Neutrophil (primary cell): ENCODE results near the gene PTK6.

ENCODE experiments used
- H3K27ac ChIP-seq: fragments of 200-600 bp; sonication (generic); 2 replicates; pipeline ENCODE4 v1.5.1; 2016; ENCODE audit warnings: mild to moderate bottlenecking, moderate library complexity
- H3K27me3 ChIP-seq: fragments of 200-600 bp; sonication (generic); 2 replicates; pipeline ENCODE4 v1.6.0; 2016; ENCODE audit warnings: mild to moderate bottlenecking
- H3K36me3 ChIP-seq: fragments of 200-600 bp; sonication (generic); 2 replicates; pipeline ENCODE4 v1.5.1; 2017
- H3K4me1 ChIP-seq, 2 experiments: fragments of 200-600 bp in 1 of 2; sonication (generic) in 1 of 2; 1 replicate in 1 of 2; 2 replicates in 1 of 2; pipeline versions ENCODE4 v1.5.1 to v1.6.1; 2013 to 2016; ENCODE audit warnings: low read depth in 1 of 2, low read length in 1 of 2, mild to moderate bottlenecking in 1 of 2, moderate library complexity in 1 of 2; ENCODE audit not compliant: control insufficient read depth in 1 of 2, insufficient read depth in 1 of 2
- H3K4me3 ChIP-seq, 2 experiments: fragments of 200-600 bp in 1 of 2; sonication (generic) in 1 of 2; 1 replicate in 1 of 2; 2 replicates in 1 of 2; pipeline ENCODE4 v1.5.1; 2013 to 2016; ENCODE audit warnings: low read depth in 1 of 2, low read length in 1 of 2, mild to moderate bottlenecking in 1 of 2, moderate library complexity in 1 of 2
- H3K9me3 ChIP-seq: fragments of 200-600 bp; sonication (generic); 2 replicates; pipeline ENCODE4 v1.5.1; 2016
- TF ChIP-seq, protein P1 (sequence below): fragments of 200-600 bp; sonication (generic); IDR thresholded peaks from 2 replicates; pipeline ENCODE4 v1.5.1; 2016; ENCODE audit warnings: antibody characterized with exemption

Gene PTK6

DNA sequence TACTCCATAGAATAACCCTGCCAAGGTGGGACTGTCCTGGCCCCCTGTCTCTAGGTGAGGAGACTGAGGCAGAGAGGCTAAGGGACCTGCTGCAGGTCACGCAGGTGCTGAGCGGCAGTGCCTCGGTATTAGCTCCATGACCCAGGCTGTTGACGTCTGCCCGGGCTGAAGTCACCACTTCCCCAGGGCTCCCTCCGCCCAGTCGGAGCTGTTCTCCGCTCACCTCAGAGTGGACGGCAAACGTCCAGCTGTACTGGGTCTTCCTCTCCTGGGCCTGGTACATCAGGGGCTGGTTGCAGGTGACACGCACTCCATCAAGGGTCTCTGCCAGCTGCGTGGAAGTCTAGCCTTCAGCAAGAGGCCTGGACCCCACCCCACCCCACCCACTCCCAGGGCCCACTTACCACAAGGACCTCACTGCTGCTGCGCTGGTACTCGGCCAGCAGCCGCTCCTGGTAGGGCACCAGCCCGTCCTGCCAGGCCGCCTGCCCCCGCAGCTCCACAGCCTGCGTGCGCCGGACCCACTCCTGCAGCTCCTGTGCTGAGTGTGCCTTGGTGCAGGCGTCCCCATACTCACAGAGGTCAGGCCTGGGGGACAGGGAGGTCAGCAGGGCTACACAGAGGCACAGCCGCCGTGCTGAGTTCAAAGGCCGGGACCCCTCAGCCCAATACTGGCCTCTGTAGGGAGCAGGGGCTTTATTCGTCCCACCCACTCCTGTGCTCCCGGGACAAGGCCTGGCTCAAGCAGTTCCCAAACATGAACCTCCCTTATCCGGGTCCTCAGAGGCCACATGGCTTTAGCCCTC, 33.3 kb upstream of the PTK6 start:
- peak overlapping the region; percentile 6 for H3K27ac ChIP-seq

DNA sequence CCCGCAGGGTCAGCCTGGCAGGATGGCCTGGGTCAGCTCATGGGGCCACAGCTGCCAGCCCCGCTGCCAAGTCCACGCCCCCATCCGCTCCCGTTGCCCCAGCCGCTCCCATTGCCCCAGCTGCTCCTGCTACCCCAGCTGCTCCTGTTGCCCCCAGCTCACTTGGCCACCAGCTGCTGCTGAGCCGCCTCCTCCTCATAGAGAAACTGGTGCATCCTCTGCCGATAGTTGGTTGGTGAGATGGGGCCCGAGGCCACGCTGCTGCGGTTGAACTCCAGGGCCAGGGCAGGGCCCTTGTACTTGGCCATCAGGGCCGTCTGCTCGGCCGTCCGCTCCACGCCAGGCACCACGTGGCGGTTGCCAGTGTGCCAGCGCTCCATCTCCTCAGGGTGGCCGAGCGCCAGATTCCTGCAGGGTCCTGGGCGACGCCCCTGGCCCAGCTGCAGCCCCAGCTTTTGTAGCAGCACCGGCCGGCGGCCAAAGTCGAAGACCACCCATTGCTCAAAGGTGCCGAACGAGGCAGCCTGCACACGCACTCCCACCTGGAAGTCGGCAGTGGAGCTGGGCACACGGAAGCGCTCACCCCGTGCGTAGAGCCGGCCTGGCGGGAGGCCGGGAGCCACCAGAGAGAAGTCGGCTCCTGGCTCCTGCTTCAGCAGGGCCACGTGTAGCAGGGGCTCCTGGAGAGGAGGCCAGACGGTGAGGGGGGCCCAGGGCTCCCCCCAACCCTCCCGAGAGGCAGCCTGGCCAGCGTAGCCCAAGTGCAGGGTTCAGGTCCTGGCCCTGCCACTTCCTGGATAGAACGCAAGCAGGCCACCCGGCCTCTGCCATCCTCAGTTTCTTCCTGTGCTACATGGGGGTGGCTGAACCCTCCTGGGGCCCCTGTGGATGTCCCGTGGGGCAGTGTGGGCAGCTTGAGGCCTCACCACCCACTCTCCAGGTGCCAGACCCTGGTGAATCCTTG, 32.1 kb upstream of the PTK6 start:
- Histone ChIP-seq H3K4me1 (peaks cover 50 to 62% of the 10 kb centered on the region in 2 experiments), H3K4me3 (peak overlapping the region; percentile 63 to 69)
- TF ChIP-seq, protein P1, sequence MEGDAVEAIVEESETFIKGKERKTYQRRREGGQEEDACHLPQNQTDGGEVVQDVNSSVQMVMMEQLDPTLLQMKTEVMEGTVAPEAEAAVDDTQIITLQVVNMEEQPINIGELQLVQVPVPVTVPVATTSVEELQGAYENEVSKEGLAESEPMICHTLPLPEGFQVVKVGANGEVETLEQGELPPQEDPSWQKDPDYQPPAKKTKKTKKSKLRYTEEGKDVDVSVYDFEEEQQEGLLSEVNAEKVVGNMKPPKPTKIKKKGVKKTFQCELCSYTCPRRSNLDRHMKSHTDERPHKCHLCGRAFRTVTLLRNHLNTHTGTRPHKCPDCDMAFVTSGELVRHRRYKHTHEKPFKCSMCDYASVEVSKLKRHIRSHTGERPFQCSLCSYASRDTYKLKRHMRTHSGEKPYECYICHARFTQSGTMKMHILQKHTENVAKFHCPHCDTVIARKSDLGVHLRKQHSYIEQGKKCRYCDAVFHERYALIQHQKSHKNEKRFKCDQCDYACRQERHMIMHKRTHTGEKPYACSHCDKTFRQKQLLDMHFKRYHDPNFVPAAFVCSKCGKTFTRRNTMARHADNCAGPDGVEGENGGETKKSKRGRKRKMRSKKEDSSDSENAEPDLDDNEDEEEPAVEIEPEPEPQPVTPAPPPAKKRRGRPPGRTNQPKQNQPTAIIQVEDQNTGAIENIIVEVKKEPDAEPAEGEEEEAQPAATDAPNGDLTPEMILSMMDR = no peak

More for the DNA sequence above, 33.3 kb upstream of the PTK6 start:
- H3K27me3 ChIP-seq = peaks cover 12% of the 10 kb centered on the region
- no peak overlapping the region for H3K4me3 ChIP-seq
- H3K36me3 ChIP-seq = peaks cover 61% of the 10 kb centered on the region
- peaks cover 61 to 74% of the 10 kb centered on the region in 2 experiments for H3K4me1 ChIP-seq
- TF ChIP-seq, protein P1 = no peak
- no peaks in the 10 kb centered on the region for H3K9me3 ChIP-seq

DNA sequence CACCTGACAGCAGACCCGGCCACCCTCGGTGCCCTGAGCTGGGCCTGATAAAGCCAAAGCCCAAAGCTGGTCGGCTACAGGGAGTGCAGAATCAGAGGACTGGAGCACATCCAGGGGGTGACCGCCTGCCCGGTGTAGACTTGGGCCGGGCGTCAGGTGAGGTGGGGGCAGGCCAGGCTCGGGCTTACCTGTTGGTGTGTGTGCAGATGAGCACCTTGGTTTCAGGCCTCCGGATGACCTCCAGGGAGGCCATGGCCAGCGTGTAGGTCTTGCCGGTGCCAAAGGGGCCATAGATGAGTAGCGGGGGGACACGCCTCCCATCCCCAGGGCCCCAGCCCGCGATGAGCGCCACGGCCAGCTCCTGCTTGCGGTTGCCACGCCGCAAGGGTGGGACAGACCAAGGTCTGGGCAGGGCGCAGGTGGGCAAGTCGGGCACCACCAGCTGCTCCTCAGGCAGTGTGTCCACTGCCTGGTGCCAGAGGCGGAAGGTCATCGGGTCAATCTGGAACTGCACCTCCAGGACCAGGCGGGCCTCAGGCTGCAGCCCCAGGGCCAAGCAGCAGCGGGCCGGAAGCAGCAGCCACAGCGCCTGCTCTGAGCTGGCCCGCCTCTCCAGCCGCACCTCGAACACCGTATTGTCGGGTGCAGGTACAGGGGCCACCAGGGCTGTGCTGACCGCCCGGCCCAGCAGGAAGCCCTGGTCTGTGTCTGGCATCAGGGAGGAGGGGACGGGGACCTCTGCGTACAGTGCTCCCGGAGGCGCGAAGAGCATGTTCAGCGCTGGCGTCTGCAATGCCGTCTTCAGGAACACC, 31.2 kb upstream of the PTK6 start:
- Histone ChIP-seq H3K36me3 (peaks cover 82% of the 10 kb centered on the region), H3K27me3 (peaks cover 15% of the 10 kb centered on the region), H3K27ac (peak overlapping the region; percentile 97), H3K4me3 (peak overlapping the region; percentile 63 to 69), H3K4me1 (peaks cover 48 to 60% of the 10 kb centered on the region in 2 experiments), H3K9me3 (no peaks in the 10 kb centered on the region)
- TF ChIP-seq, protein P1 = no peak

More for the DNA sequence above, 32.1 kb upstream of the PTK6 start:
- Histone ChIP-seq H3K27ac (peak overlapping the region; percentile 97), H3K9me3 (no peaks in the 10 kb centered on the region), H3K36me3 (peaks cover 73% of the 10 kb centered on the region), H3K27me3 (peaks cover 15% of the 10 kb centered on the region)

DNA sequence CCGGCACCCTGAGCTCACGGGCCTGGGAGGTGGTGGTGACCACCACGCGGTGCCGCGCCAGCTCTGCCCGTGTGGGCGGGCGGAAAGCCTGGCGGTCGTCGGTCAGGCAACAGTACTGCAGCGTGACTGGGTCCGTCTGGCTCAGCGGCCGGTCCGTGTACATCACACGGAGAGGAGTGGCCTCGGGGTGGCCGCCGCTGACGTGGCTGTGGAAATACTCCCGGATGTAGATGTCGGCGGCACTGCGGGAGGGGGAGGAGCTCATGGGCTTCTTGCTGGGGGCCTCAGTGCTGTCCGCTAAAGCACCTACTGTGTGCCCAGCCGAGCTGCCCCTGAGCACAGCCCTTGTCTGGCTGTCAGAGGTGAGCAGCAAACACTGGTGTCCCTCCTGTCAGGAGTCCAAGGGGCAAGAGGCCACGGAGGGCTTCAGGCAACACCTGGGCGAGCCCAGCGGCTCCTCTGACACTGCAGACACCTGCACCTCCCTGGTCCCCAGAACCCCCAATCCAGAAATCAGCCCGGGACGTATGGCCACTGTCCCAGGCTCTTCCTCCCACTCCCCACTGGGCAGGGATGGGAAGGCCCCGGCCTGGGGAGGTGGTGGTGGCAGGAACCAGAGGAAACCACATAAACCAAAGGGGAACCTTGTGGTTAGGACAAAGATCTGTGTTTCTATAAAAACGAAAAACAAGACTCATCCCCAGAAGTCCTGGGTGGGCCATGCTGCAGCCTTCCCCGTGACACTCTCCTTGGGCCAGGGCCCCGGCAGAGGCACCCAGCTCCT, 30.4 kb upstream of the PTK6 start:
- peaks cover 15% of the 10 kb centered on the region for H3K27me3 ChIP-seq
- H3K27ac ChIP-seq = peak overlapping the region; percentile 97
- no peaks in the 10 kb centered on the region for H3K9me3 ChIP-seq
- TF ChIP-seq, protein P1 = peak; percentile 69
- H3K4me3 ChIP-seq = peak overlapping the region; percentile 63 to 69
- H3K36me3 ChIP-seq = peaks cover 85% of the 10 kb centered on the region
- H3K4me1 ChIP-seq = peaks cover 40 to 52% of the 10 kb centered on the region in 2 experiments
